GM21515 (cell line): ENCODE data around the gene CCDC83.
"Not testable (repeated sequence)": the region's sequence is repeated elsewhere in the genome, so short reads cannot be mapped to it uniquely, and the experiment has no call there.

Source experiments
- ATAC-seq: cut with Tn5 transposase; IDR thresholded peaks from one replicate; pipeline ENCODE4 v1.9.1; 2021; ENCODE audit not compliant: unreplicated experiment

Gene CCDC83

GRCh38 chr11:85939099-85940015 is 84.2 kb downstream of the CCDC83 start:
- no peak for ATAC-seq

GRCh38 chr11:85941380-85941973 is 86.3 kb downstream of the CCDC83 start:
- ATAC-seq: no peak

- no peak for ATAC-seq
Observed at GRCh38 chr11:85945296-85945695, 90.1 kb downstream of the CCDC83 start.

- no peak for ATAC-seq
Observed at GRCh38 chr11:85945788-85946187, 90.6 kb downstream of the CCDC83 start.

- no peak for ATAC-seq
Observed at GRCh38 chr11:85946221-85946620, 91.0 kb downstream of the CCDC83 start.

- ATAC-seq: no peak
Observed at GRCh38 chr11:85947431-85948272, 92.5 kb downstream of the CCDC83 start.

GRCh38 chr11:85948884-85949283 is 93.7 kb downstream of the CCDC83 start:
- peak; percentile 40 for ATAC-seq

- ATAC-seq: no peak
Observed at GRCh38 chr11:85949798-85950197, 94.6 kb downstream of the CCDC83 start.

- ATAC-seq: no peak
Observed at GRCh38 chr11:85950317-85951048, 95.3 kb downstream of the CCDC83 start.

GRCh38 chr11:85951049-85951405 is 95.8 kb downstream of the CCDC83 start:
- ATAC-seq: no peak

- ATAC-seq: no peak
Observed at GRCh38 chr11:85951428-85952107, 96.4 kb downstream of the CCDC83 start.

GRCh38 chr11:85952108-85952485 is 96.9 kb downstream of the CCDC83 start:
- ATAC-seq: not testable (repeated sequence)

- no peak for ATAC-seq
Observed at GRCh38 chr11:85953491-85954143, 98.4 kb downstream of the CCDC83 start.

GRCh38 chr11:85955531-85955930 is 100.3 kb downstream of the CCDC83 start:
- ATAC-seq: no peak

GRCh38 chr11:85960678-85961077 is 105.5 kb downstream of the CCDC83 start:
- ATAC-seq: no peak

GRCh38 chr11:85961130-85961529 is 105.9 kb downstream of the CCDC83 start:
- no peak for ATAC-seq

GRCh38 chr11:85961930-85962363 is 106.8 kb downstream of the CCDC83 start:
- ATAC-seq: no peak

- no peak for ATAC-seq
Observed at GRCh38 chr11:85965202-85965601, 110.0 kb downstream of the CCDC83 start.

- no peak for ATAC-seq
Observed at GRCh38 chr11:85967457-85967856, 112.3 kb downstream of the CCDC83 start.
